Right atrium auricular region (tissue), 2 donors: ENCODE measurements around the gene SLC7A6OS. TPM values are rescaled to one million over a fixed set of nuclear protein-coding genes. Genes with fewer than 3 reads are reported as not detected.
A peak's percentile ranks its signal among the peaks of the same experiment; 100 is the strongest.

ENCODE experiments used
- DNase-seq: peaks from one replicate; pipeline ENCODE4 v3.0.0-alpha.2; 2019; ENCODE audit warnings: low spot score
- H3K27ac ChIP-seq, 2 donors: fragments of 200-600 bp; sonication (generic); 1 replicate in 1 of 2; 2 replicates in 1 of 2; pipeline ENCODE4 v1.5.1; 2016 to 2019
- H3K27me3 ChIP-seq, 2 donors: fragments of 200-600 bp; sonication (generic); one replicate each; pipeline versions ENCODE4 v1.5.1 to v1.6.0; 2017 to 2019
- H3K36me3 ChIP-seq: fragments of 200-600 bp; sonication (generic); one replicate; pipeline ENCODE4 v1.5.1; 2016
- H3K4me1 ChIP-seq, 2 donors: fragments of 200-600 bp; sonication (generic); one replicate each; pipeline versions ENCODE4 v1.5.1 to v1.6.0; 2017 to 2019
- H3K4me3 ChIP-seq, 2 donors: fragments of 200-600 bp; sonication (generic); 1 replicate in 1 of 2; 2 replicates in 1 of 2; pipeline ENCODE4 v1.5.1; 2017 to 2019; ENCODE audit warnings: mild to moderate bottlenecking in 1 of 2, moderate library complexity in 1 of 2
- H3K9me3 ChIP-seq, 2 donors: fragments of 200-600 bp; sonication (generic); one replicate each; pipeline ENCODE4 v1.5.1; 2019
- total RNA-seq, 2 donors: library from RNA; depleted of rRNA; stranded (reverse); fragments of >200 nt; gene quantifications; one replicate each; pipeline ENCODE4 v1.1.0, GENCODE V29; 2016
- TF ChIP-seq, protein P1 (sequence below), 2 donors: fragments of 200-600 bp; sonication (generic); IDR thresholded peaks; one replicate each; pipeline ENCODE4 v1.5.1; 2019; ENCODE audit warnings: antibody characterized with exemption in 2 of 2

Gene SLC7A6OS
- total RNA-seq = 1 to 10 TPM; 6.8 to 8.6 TPM

DNA sequence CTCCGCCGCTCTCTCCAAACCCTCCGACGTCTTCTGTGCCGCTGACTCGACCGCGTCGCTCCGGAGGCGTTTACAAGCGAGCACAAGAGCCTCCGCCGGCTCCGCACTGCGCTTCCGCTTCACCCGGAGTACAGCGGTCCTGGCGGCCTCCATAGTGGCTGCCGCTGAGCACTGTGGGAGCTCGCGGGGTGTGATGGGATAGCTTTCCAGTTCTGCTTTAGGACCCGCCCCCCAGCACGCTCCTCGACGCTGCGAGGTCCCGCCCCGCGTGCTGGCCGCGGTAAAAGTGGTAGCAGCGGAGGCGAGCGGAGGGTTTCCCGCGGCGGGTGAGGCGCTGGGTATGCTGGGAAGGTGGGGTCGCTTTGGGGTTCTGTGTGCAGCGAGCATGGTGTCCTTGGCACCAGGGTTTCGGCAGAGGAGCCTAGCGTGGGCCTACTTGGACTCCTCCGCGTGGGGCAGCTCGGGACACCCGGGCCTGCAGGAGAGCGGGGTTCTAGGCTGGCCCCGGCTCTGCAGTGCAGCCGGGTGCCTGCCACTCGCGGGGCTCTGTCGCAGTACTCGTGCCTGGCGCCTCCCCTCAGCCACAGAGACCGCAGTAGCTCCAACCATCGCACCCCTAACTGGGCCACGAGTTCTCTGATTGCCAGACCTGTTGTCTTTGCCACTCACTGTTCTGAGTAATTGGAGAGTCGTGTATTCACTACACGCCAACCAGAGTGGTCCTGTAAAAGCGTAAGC lies at the start of gene SLC7A6OS, which contains the start of gene PRMT7:
SLC7A6OS (minus strand) TSS at position 173 of the 738 bp plus-strand sequence; CDS start at position 153, 20 bp downstream.
PRMT7 (plus strand) TSS at position 246 of the 738 bp plus-strand sequence. CDS start 4,961 bp downstream, outside the sequence.
- Histone ChIP-seq H3K27me3 (no peaks in the 10 kb centered on the region), H3K36me3 (peaks cover 5% of the 10 kb centered on the region), H3K4me1 (peaks cover 0 to 27% of the 10 kb centered on the region in 2 donors), H3K9me3 (no peaks in the 10 kb centered on the region), H3K4me3 (peak within 1 kb of the TSS; percentile 58 to 88), H3K27ac (peak within 1 kb of the TSS; percentile 69 to 80)
- TF ChIP-seq, protein P1, sequence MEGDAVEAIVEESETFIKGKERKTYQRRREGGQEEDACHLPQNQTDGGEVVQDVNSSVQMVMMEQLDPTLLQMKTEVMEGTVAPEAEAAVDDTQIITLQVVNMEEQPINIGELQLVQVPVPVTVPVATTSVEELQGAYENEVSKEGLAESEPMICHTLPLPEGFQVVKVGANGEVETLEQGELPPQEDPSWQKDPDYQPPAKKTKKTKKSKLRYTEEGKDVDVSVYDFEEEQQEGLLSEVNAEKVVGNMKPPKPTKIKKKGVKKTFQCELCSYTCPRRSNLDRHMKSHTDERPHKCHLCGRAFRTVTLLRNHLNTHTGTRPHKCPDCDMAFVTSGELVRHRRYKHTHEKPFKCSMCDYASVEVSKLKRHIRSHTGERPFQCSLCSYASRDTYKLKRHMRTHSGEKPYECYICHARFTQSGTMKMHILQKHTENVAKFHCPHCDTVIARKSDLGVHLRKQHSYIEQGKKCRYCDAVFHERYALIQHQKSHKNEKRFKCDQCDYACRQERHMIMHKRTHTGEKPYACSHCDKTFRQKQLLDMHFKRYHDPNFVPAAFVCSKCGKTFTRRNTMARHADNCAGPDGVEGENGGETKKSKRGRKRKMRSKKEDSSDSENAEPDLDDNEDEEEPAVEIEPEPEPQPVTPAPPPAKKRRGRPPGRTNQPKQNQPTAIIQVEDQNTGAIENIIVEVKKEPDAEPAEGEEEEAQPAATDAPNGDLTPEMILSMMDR (IDR thresholded peaks at IDR 0.05) = peak in 1 of 2 donors; percentile 68
- DNase-seq = peak; percentile 86

DNA sequence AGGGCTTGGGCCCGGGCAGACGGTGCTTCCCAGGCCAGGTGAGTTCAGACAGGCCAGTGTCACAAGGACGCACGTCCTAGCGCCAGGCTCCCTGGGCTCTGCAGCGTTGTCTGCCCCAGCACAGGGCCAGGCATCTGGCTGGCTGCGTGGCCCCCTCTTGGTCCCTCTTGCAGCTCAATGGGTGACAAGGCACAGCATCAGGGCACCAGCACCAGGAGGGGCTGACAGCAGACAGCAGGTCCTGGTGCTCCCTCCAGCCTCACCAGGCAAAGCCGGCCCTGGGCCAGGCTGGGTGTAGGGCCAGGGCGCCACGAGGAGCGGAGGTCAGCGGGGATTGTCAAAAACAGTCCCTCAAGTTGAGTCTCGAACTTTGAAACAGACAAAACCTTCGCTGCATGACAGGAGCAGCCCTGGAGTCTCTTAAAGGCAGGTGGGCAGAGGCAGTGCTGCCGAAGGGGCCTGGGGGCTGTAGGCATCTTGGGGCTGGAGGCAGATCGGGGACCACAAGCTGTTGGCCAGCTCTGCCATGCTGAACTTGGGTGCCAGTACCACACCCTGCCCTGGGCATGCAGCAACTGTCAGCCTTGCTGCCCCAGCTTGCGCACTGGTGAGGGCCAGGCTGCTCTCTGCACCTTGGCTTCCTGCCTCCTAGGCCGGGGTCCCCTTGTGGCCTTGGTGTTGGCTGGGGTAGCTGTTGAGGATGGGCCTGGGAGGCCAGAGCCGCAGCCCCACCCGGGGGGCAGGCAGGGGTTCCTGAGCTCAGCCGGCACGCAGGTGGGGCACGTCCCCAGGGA lies 48.8 kb upstream of the SLC7A6OS start:
- H3K36me3 ChIP-seq = peaks cover 38% of the 10 kb centered on the region
- H3K27ac ChIP-seq = no peak overlapping the region
- H3K9me3 ChIP-seq = no peaks in the 10 kb centered on the region
- no peak overlapping the region for H3K4me3 ChIP-seq
- H3K4me1 ChIP-seq = no peaks in the 10 kb centered on the region
- no peaks in the 10 kb centered on the region for H3K27me3 ChIP-seq
- TF ChIP-seq, protein P1 (IDR thresholded peaks at IDR 0.05) = no peak
- no peak for DNase-seq

DNA sequence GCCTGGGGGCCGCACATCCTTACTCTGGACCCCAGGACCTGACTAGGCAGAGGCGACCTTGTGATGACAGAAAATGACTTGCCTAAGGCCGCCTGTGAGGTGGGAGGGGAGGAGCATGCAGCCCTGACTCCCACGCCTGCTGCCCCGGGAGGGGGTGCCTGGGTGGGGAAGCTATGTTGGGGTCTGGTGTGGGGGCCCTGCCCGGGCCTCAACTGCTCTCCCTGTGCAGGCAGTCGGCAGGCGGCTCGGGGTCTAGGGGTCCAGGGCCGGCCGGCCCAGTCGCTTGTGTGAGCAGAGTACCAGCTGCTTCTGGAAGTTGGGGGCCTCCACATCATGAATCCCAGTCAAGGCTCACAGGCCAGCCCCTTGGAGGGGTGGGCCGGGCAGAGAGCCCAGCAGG lies 48.2 kb upstream of the SLC7A6OS start:
- Histone ChIP-seq H3K4me1 (no peaks in the 10 kb centered on the region), H3K27me3 (no peaks in the 10 kb centered on the region), H3K4me3 (no peak overlapping the region), H3K27ac (no peak overlapping the region), H3K9me3 (no peaks in the 10 kb centered on the region), H3K36me3 (peaks cover 44% of the 10 kb centered on the region)
- no peak for DNase-seq
- TF ChIP-seq, protein P1 (IDR thresholded peaks at IDR 0.05) = no peak

DNA sequence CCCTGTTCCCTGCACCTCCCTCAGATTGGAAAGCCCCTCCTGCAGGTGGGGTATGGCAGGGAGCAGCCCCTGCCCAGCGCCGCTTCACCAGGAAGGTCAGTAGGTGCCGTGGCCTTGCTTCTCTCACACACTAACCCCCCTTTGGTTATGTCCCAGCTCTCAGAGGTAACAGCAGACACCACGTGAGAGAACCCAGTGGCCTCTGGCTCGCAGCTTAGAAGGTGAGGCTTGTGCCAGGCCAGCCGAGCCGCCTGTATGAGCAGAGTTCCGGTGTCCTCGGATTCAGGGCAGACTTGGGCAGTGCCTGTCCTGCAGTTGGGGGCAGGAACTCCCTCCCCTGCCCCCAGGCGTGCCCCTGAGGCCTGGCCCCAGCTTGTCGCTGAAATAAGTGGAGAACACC lies 47.2 kb upstream of the SLC7A6OS start:
- H3K36me3 ChIP-seq = peaks cover 55% of the 10 kb centered on the region
- H3K4me1 ChIP-seq = no peaks in the 10 kb centered on the region
- TF ChIP-seq, protein P1 (IDR thresholded peaks at IDR 0.05) = no peak
- H3K27ac ChIP-seq = no peak overlapping the region
- H3K9me3 ChIP-seq = no peaks in the 10 kb centered on the region
- no peaks in the 10 kb centered on the region for H3K27me3 ChIP-seq
- no peak overlapping the region for H3K4me3 ChIP-seq
- no peak for DNase-seq

DNA sequence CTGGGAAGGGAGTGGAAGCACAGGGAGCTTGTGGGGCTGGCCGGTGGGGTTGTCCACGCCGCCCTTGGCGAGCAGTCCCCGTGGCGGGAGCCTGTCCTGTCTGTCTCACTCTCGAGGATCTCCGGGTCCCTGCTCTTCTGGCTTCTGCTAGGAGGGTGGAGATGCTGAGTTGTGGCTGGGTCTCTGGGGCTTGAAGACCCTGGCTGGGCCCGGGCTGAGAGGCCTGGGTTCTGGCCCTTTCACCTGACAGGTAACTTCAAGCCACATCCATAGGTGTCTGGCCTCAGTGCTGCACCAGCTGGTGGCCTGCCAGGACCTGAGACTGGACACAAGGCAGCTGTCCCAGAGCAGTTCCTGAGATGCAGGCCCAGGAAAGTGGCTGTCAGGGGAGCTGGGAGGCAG lies 46.8 kb upstream of the SLC7A6OS start:
- Histone ChIP-seq H3K9me3 (no peaks in the 10 kb centered on the region), H3K27ac (no peak overlapping the region), H3K4me1 (no peaks in the 10 kb centered on the region), H3K4me3 (no peak overlapping the region), H3K36me3 (peaks cover 57% of the 10 kb centered on the region), H3K27me3 (no peaks in the 10 kb centered on the region)
- TF ChIP-seq, protein P1 (IDR thresholded peaks at IDR 0.05) = no peak
- no peak for DNase-seq
